DMS114 treated with DMSO at 0.1 percent for 48 hours (cell line): ENCODE results near the gene CERS5.
A peak's percentile ranks its signal among the peaks of the same experiment; 100 is the strongest.

Experiments
- DNase-seq: peaks from one replicate; lab custom pipeline; 2025; ENCODE audit not compliant: unreplicated experiment; lab: John Stamatoyannopoulos, UW

Gene CERS5

GRCh38 chr12:50167049-50167828, at the start of gene CERS5:
TSS of gene CERS5 (minus strand) at chr12:50167369. CDS start at chr12:50167297, 72 bp downstream.
- DNase-seq: peak; percentile 99

- DNase-seq: no peak
These were observed 47.9 kb upstream of the CERS5 start for GRCh38 chr12:50215033-50215432.

GRCh38 chr12:50214018-50214417, 46.8 kb upstream of the CERS5 start:
- DNase-seq: no peak

- DNase-seq: no peak
These were observed 46.3 kb upstream of the CERS5 start for GRCh38 chr12:50213439-50213838.

GRCh38 chr12:50212071-50212467, 44.9 kb upstream of the CERS5 start:
- no peak for DNase-seq

GRCh38 chr12:50211392-50212070, 44.4 kb upstream of the CERS5 start:
- no peak for DNase-seq

- no peak for DNase-seq
These were observed 40.3 kb upstream of the CERS5 start for GRCh38 chr12:50207424-50207823.

GRCh38 chr12:50205648-50206047, 38.5 kb upstream of the CERS5 start:
- DNase-seq: no peak

GRCh38 chr12:50203691-50204090, 36.5 kb upstream of the CERS5 start:
- no peak for DNase-seq

GRCh38 chr12:50201987-50202521, 34.9 kb upstream of the CERS5 start:
- no peak for DNase-seq

GRCh38 chr12:50200552-50201273, 33.5 kb upstream of the CERS5 start:
- no peak for DNase-seq

- no peak for DNase-seq
These were observed 31.7 kb upstream of the CERS5 start for GRCh38 chr12:50198829-50199228.

GRCh38 chr12:50197297-50197727, 30.1 kb upstream of the CERS5 start:
- no peak for DNase-seq

GRCh38 chr12:50196537-50196936, 29.4 kb upstream of the CERS5 start:
- DNase-seq: no peak

GRCh38 chr12:50195832-50196231, 28.7 kb upstream of the CERS5 start:
- no peak for DNase-seq

- no peak for DNase-seq
These were observed 25.7 kb upstream of the CERS5 start for GRCh38 chr12:50192908-50193307.

- DNase-seq: no peak
These were observed 25.1 kb upstream of the CERS5 start for GRCh38 chr12:50192236-50192635.

- DNase-seq: no peak
These were observed 23.7 kb upstream of the CERS5 start for GRCh38 chr12:50190859-50191258.

- no peak for DNase-seq
These were observed 21.9 kb upstream of the CERS5 start for GRCh38 chr12:50188875-50189575.

- DNase-seq: no peak
These were observed 21.1 kb upstream of the CERS5 start for GRCh38 chr12:50188241-50188781.
